NCI-H748 treated with DMSO at 0.1 percent for 48 hours (cell line): ENCODE results near the gene PTPRG.
"Not testable (repeated sequence)": the region's sequence is repeated elsewhere in the genome, so short reads cannot be mapped to it uniquely, and the experiment has no call there.

ENCODE experiments used
- DNase-seq: peaks from one replicate; lab custom pipeline; 2025; lab: John Stamatoyannopoulos, UW

Gene PTPRG

GRCh38 chr3:61561374-61562041, at the start of gene PTPRG:
PTPRG (plus strand) TSS chr3:61561571; CDS start chr3:61562288, 717 bp downstream.
- DNase-seq = peak; percentile 78

GRCh38 chr3:61518590-61518989, 42.8 kb upstream of the PTPRG start:
- no peak for DNase-seq

- DNase-seq = no peak
Measured at GRCh38 chr3:61520966-61521628, 40.3 kb upstream of the PTPRG start.

- DNase-seq = no peak
Measured at GRCh38 chr3:61522060-61522459, 39.3 kb upstream of the PTPRG start.

- no peak for DNase-seq
Measured at GRCh38 chr3:61522626-61523025, 38.7 kb upstream of the PTPRG start.

GRCh38 chr3:61524933-61525332, 36.4 kb upstream of the PTPRG start:
- no peak for DNase-seq

- DNase-seq = peak; percentile 27
Measured at GRCh38 chr3:61526308-61526707, 35.1 kb upstream of the PTPRG start.

GRCh38 chr3:61527011-61527410, 34.4 kb upstream of the PTPRG start:
- no peak for DNase-seq

- peak; percentile 0 for DNase-seq
Measured at GRCh38 chr3:61530355-61530754, 31.0 kb upstream of the PTPRG start.

GRCh38 chr3:61531528-61531927, 29.8 kb upstream of the PTPRG start:
- no peak for DNase-seq

GRCh38 chr3:61532739-61533500, 28.5 kb upstream of the PTPRG start:
- no peak for DNase-seq

GRCh38 chr3:61535826-61536225, 25.5 kb upstream of the PTPRG start:
- no peak for DNase-seq

GRCh38 chr3:61537366-61537765, 24.0 kb upstream of the PTPRG start:
- DNase-seq = peak; percentile 16

- DNase-seq = no peak
Measured at GRCh38 chr3:61538486-61538885, 22.9 kb upstream of the PTPRG start.

- DNase-seq = no peak
Measured at GRCh38 chr3:61541694-61542093, 19.7 kb upstream of the PTPRG start.

GRCh38 chr3:61545716-61546115, 15.7 kb upstream of the PTPRG start:
- DNase-seq = no peak

GRCh38 chr3:61547625-61548024, 13.7 kb upstream of the PTPRG start:
- DNase-seq = no peak

- DNase-seq = not testable (repeated sequence)
Measured at GRCh38 chr3:61552704-61553103, 8.7 kb upstream of the PTPRG start.

GRCh38 chr3:61559136-61559731, 2.1 kb upstream of the PTPRG start:
- DNase-seq = no peak

GRCh38 chr3:61560517-61561373, 626 bp upstream of the PTPRG start:
- DNase-seq = peak; percentile 62

GRCh38 chr3:61562042-61562720, 810 bp downstream of the PTPRG start:
- DNase-seq = no peak
